Kidney (tissue), 14 donors: Measurements from ENCODE around the gene CEP85. TPM values are rescaled to one million over a fixed set of nuclear protein-coding genes. Genes with fewer than 3 reads are reported as not detected.

Experiments used
- DNase-seq, 5 donors: peaks; one replicate each; pipeline ENCODE4 v3.0.0-alpha.2; 2013 to 2020
- FAIRE-seq: peaks from 2 replicates; lab custom pipeline; 2012; peaks lifted over from hg19 to GRCh38; lab: Jason Lieb, UNC
- H3K27ac ChIP-seq, 2 donors: one replicate each; pipeline ENCODE4 v1.7.0; 2013; ENCODE audit warnings: low read depth in 2 of 2, low read length in 2 of 2, inconsistent platforms in 1 of 2
- H3K27me3 ChIP-seq: one replicate; pipeline ENCODE4 v1.7.1; 2013; ENCODE audit warnings: low read length, inconsistent platforms; ENCODE audit not compliant: control insufficient read depth, insufficient read depth
- H3K36me3 ChIP-seq, 3 donors: one replicate each; pipeline versions ENCODE4 v1.7.0 to v1.7.1; 2013; ENCODE audit warnings: low read length in 3 of 3, control low read depth in 1 of 3, inconsistent platforms in 1 of 3; ENCODE audit not compliant: insufficient read depth in 3 of 3, control insufficient read depth in 2 of 3
- H3K4me1 ChIP-seq, 3 donors: one replicate each; pipeline versions ENCODE4 v1.7.0 to v1.7.1; 2013; ENCODE audit warnings: low read length in 3 of 3, inconsistent platforms in 1 of 3, low read depth in 1 of 3; ENCODE audit not compliant: control insufficient read depth in 2 of 3, insufficient read depth in 2 of 3
- H3K4me3 ChIP-seq, 3 donors: one replicate each; pipeline versions ENCODE4 v1.7.0 to v1.8.1; 2013; ENCODE audit warnings: low read length in 3 of 3, control low read depth in 1 of 3, inconsistent platforms in 1 of 3
- H3K9ac ChIP-seq, 3 donors: one replicate each; pipeline versions ENCODE4 v1.7.0 to v1.7.1; 2013; ENCODE audit warnings: low read length in 3 of 3, control low read depth in 1 of 3, inconsistent platforms in 1 of 3
- H3K9me3 ChIP-seq, 3 donors: one replicate each; pipeline versions ENCODE4 v1.7.0 to v1.7.1; 2013; ENCODE audit warnings: low read length in 3 of 3, control low read depth in 1 of 3, inconsistent platforms in 1 of 3; ENCODE audit not compliant: control insufficient read depth in 2 of 3, insufficient read depth in 1 of 3
- CTCF ChIP-seq: IDR thresholded peaks from 3 replicates; pipeline ENCODE4 v1.5.1; 2012; ENCODE audit warnings: mild to moderate bottlenecking, moderate library complexity, borderline replicate concordance; ENCODE audit not compliant: insufficient read depth; ENCODE audit errors: extremely low read depth
- intact Hi-C: fragments of 100-400 bp; cut with DNase I; formaldehyde crosslinking; loops from one replicate; pipeline ENCODE4 v1.11.1; 2022
- polyA plus RNA-seq: library from polyadenylated mRNA; stranded (reverse); fragments of 350-450 nt; fragmentation: Illumina TruSeq; extraction: RNeasy Lipid Tissue Mini Kit (QIAGEN cat#74804); gene quantifications from one replicate; pipeline ENCODE4 v1.2.3, GENCODE V29; 2014; ENCODE audit warnings: low read depth, low replicate concordance; ENCODE audit not compliant: insufficient read depth
- total RNA-seq: library from RNA; stranded (reverse); fragmentation: NEBNext Ultra II Directional; extraction: Animal tissue kit (Norgen Biotek cat#: 25700); gene quantifications from one replicate; pipeline ENCODE4 v1.2.1, GENCODE V29; 2021
- donor health status: control.
- donor health status: control.
- donor health status: control.
- donor health status: control.
- donor health status: control.
- donor health status: DM: yes; HTN: yes; CAD: no.
- donor health status: Normal renal cell carcinoma (clear cell type).

The CEP85 gene
- total and polyA plus RNA-seq, 2 donors from 2014 or later = 8.4 to 8.5 TPM

GRCh38 chr1:26268290-26269197, 34.5 kb downstream of the CEP85 start:
- Histone ChIP-seq H3K27me3 (no peaks in the 10 kb centered on the region), H3K36me3 (peaks cover 0 to 11% (median 3%) of the 10 kb centered on the region in 3 donors), H3K4me3 (no peak overlapping the region), H3K4me1 (no peaks in the 10 kb centered on the region), H3K27ac (no peak overlapping the region), H3K9me3 (no peaks in the 10 kb centered on the region), H3K9ac (no peak overlapping the region)
- intact Hi-C loops = no loop called here
- no peak for TF ChIP-seq CTCF
- DNase-seq = no peak
- FAIRE-seq = no peak

GRCh38 chr1:26269198-26269550, 35.2 kb downstream of the CEP85 start:
- no peaks in the 10 kb centered on the region for H3K9me3 ChIP-seq
- no peaks in the 10 kb centered on the region for H3K4me1 ChIP-seq
- no peak overlapping the region for H3K4me3 ChIP-seq
- intact Hi-C loops = no loop called here
- TF ChIP-seq CTCF = no peak
- H3K27ac ChIP-seq = no peak overlapping the region
- no peak for DNase-seq
- H3K36me3 ChIP-seq = peaks cover 0 to 11% (median 3%) of the 10 kb centered on the region in 3 donors
- no peak for FAIRE-seq
- H3K27me3 ChIP-seq = no peaks in the 10 kb centered on the region
- no peak overlapping the region for H3K9ac ChIP-seq

- H3K36me3 ChIP-seq = peaks cover 0 to 5% (median 2%) of the 10 kb centered on the region in 3 donors
- no peak overlapping the region for H3K4me3 ChIP-seq
- no peak overlapping the region for H3K9ac ChIP-seq
- no peak for TF ChIP-seq CTCF
- H3K27me3 ChIP-seq = no peaks in the 10 kb centered on the region
- H3K27ac ChIP-seq = no peak overlapping the region
- peaks cover 9 to 35% (median 32%) of the 10 kb centered on the region in 3 donors for H3K4me1 ChIP-seq
- FAIRE-seq (no peak), DNase-seq (no peak)
- no peaks in the 10 kb centered on the region for H3K9me3 ChIP-seq
- intact Hi-C loops = loop anchor here (5.0 kb wide), 1 partner anchor 47 kb away; no protein-coding TSS in a partner anchor
Observed at GRCh38 chr1:26274801-26275425, 40.9 kb downstream of the CEP85 start.
